HCT116 (cell line): ENCODE results near the gene U2AF2. TPM values are rescaled to one million over a fixed set of nuclear protein-coding genes. Genes with fewer than 3 reads are reported as not detected.

Source experiments
- ATAC-seq: fragments of 200-7000 bp; cut with Tn5 transposase; 2 replicates; pipeline ENCODE4 v1.9.1; 2020; ENCODE audit warnings: mild to moderate bottlenecking, moderate library complexity
- BruUV-seq: library from RNA; stranded (reverse); fragments of 400-500 nt; replicated peaks from 2 replicates; lab custom pipeline; 2021; lab: Mats Ljungman, UMichigan
- CTCF ChIA-PET: fragments of 300-600 bp; sonication (Branson Sonifier 250); formaldehyde crosslinking; loops from one replicate; lab custom pipeline; 2021; ENCODE audit warnings: antibody characterized with exemption; lab: Charles Lee
- POLR2A ChIA-PET: fragments of 300-600, 350-600 bp; sonication (Branson Sonifier 250); formaldehyde crosslinking; loops from one replicate; lab custom pipeline; 2021; ENCODE audit warnings: antibody characterized with exemption; lab: Charles Lee
- RAD21 ChIA-PET, 2 experiments: fragments of 300-600 bp; sonication (Branson Sonifier 250); formaldehyde crosslinking; loops; one replicate each; lab custom pipeline; 2023; ENCODE audit warnings: low total read pairs in 2 of 2; ENCODE audit not compliant: uncharacterized antibody in 2 of 2, unreplicated experiment in 2 of 2, low non-redundant PET in 1 of 2; lab: Charles Lee
- DNase-seq: peaks from one replicate; pipeline ENCODE4 v3.0.0-alpha.2; 2010; ENCODE audit warnings: low read depth, low spot score
- H2AFZ ChIP-seq: fragments of 200-600 bp; shearing (Covaris generic), sonication (generic); 2 replicates; pipeline ENCODE4 v1.6.1; 2017; ENCODE audit warnings: low read depth, mixed run types, mixed read lengths, antibody characterized with exemption, low read length; ENCODE audit not compliant: poor library complexity, severe bottlenecking
- H3K27ac ChIP-seq: 2 replicates; pipeline ENCODE4 v1.5.1; 2012; ENCODE audit warnings: low read depth, low read length
- H3K27me3 ChIP-seq: fragments of 200-600 bp; sonication (generic); 2 replicates; pipeline ENCODE4 v1.6.1; 2016; ENCODE audit warnings: mixed run types, low read length, mixed read lengths; ENCODE audit not compliant: insufficient read depth
- H3K36me3 ChIP-seq, 2 experiments: fragments of 200-500 bp in 1 of 2; fragments of 200-600 bp in 1 of 2; sonication (Bioruptor generic) in 1 of 2; sonication (generic) in 1 of 2; 2 replicates each; pipeline versions ENCODE4 v1.5.1 to v1.6.1; 2014 to 2016; ENCODE audit warnings: low read length in 2 of 2, inconsistent platforms in 1 of 2, mixed read lengths in 1 of 2, mixed run types in 1 of 2; ENCODE audit not compliant: insufficient read depth in 2 of 2, control insufficient read depth in 1 of 2
- H3K4me1 ChIP-seq, 2 experiments: fragments of 200-600 bp in 1 of 2; sonication (generic) in 1 of 2; 2 replicates each; pipeline versions ENCODE4 v1.5.1 to v1.6.1; 2012 to 2017; ENCODE audit warnings: low read length in 2 of 2, inconsistent platforms in 1 of 2, mild to moderate bottlenecking in 1 of 2, mixed read lengths in 1 of 2, mixed run types in 1 of 2, moderate library complexity in 1 of 2; ENCODE audit not compliant: insufficient read depth in 2 of 2, control insufficient read depth in 1 of 2
- H3K4me2 ChIP-seq: fragments of 200-600 bp; sonication (generic); 2 replicates; pipeline ENCODE4 v1.6.1; 2017; ENCODE audit warnings: mixed run types, low read length, mixed read lengths
- H3K4me3 ChIP-seq, 2 experiments: fragments of 200-600 bp in 1 of 2; sonication (generic) in 1 of 2; replicated peaks in 1 of 2; 2 replicates each; pipeline ENCODE4 v1.5.1; 2011 to 2016; ENCODE audit warnings: low read length in 2 of 2, control low read depth in 1 of 2, low read depth in 1 of 2, mild to moderate bottlenecking in 1 of 2, mixed read lengths in 1 of 2, mixed run types in 1 of 2
- H3K79me2 ChIP-seq: fragments of 200-600 bp; sonication (generic); 2 replicates; pipeline ENCODE4 v1.6.1; 2017; ENCODE audit warnings: mild to moderate bottlenecking, mixed run types, low read length, moderate library complexity, mixed read lengths; ENCODE audit not compliant: insufficient read depth
- H3K9ac ChIP-seq: fragments of 200-600 bp; sonication (generic); 2 replicates; pipeline ENCODE4 v1.6.1; 2016; ENCODE audit warnings: low read length, mixed read lengths
- H3K9me2 ChIP-seq: fragments of 200-600 bp; sonication (generic), shearing (Covaris generic); 2 replicates; pipeline ENCODE4 v1.6.1; 2017; ENCODE audit warnings: mixed run types, mild to moderate bottlenecking, moderate library complexity; ENCODE audit not compliant: insufficient read depth
- H3K9me3 ChIP-seq, 2 experiments: fragments of 200-500 bp in 1 of 2; fragments of 200-600 bp in 1 of 2; sonication (Bioruptor generic) in 1 of 2; sonication (generic) in 1 of 2; 2 replicates each; pipeline ENCODE4 v1.6.1; 2014 to 2017; ENCODE audit warnings: low read length in 2 of 2, mixed read lengths in 2 of 2, inconsistent platforms in 1 of 2, low read depth in 1 of 2, mild to moderate bottlenecking in 1 of 2, mixed run types in 1 of 2, moderate library complexity in 1 of 2; ENCODE audit not compliant: control insufficient read depth in 1 of 2, insufficient read depth in 1 of 2
- H4K20me1 ChIP-seq: fragments of 200-600 bp; sonication (generic), shearing (Covaris generic); 2 replicates; pipeline ENCODE4 v1.6.1; 2017; ENCODE audit warnings: mixed run types, mild to moderate bottlenecking, moderate library complexity; ENCODE audit not compliant: insufficient read depth
- CTCF ChIP-seq, 3 experiments: fragments of 200-600 bp in 1 of 3; sonication (generic) in 1 of 3; IDR thresholded peaks in 2 of 3; conservative IDR thresholded peaks in 1 of 3; 2 replicates each; pipeline ENCODE4 v1.5.1; 2012 to 2017; ENCODE audit warnings: low read depth in 2 of 3, low read length in 2 of 3, antibody characterized with exemption in 1 of 3, borderline replicate concordance in 1 of 3, control low read depth in 1 of 3, mild to moderate bottlenecking in 1 of 3, mixed read lengths in 1 of 3, mixed run types in 1 of 3, moderate library complexity in 1 of 3; ENCODE audit not compliant: insufficient read depth in 1 of 3
- EGR1 ChIP-seq: IDR thresholded peaks from 2 replicates; pipeline ENCODE4 v1.6.1; 2012; ENCODE audit warnings: low read depth
- EZH2 ChIP-seq: fragments of 200-600 bp; sonication (generic); IDR thresholded peaks from 2 replicates; pipeline ENCODE4 v1.6.1; 2017; ENCODE audit warnings: antibody characterized with exemption, mixed run types
- EZH2phosphoT487 ChIP-seq: fragments of 200-600 bp; IDR thresholded peaks from 2 replicates; pipeline ENCODE4 v1.6.1; 2018; ENCODE audit warnings: antibody characterized with exemption, borderline replicate concordance
- FOSL1 ChIP-seq: IDR thresholded peaks from 2 replicates; pipeline ENCODE4 v1.6.1; 2012; ENCODE audit warnings: low read depth
- JUND ChIP-seq: IDR thresholded peaks from 2 replicates; pipeline ENCODE4 v1.6.1; 2012
- MAX ChIP-seq: IDR thresholded peaks from 2 replicates; pipeline ENCODE4 v1.6.1; 2012
- POLR2AphosphoS5 ChIP-seq: IDR thresholded peaks from 2 replicates; pipeline ENCODE4 v1.6.1; 2011; ENCODE audit warnings: mild to moderate bottlenecking, low read depth, low read length, moderate library complexity
- RAD21 ChIP-seq: IDR thresholded peaks from 2 replicates; pipeline ENCODE4 v1.6.1; 2012; ENCODE audit warnings: low read depth, mild to moderate bottlenecking
- REST ChIP-seq: IDR thresholded peaks from 2 replicates; pipeline ENCODE4 v1.6.1; 2012; ENCODE audit warnings: low read depth
- SIN3A ChIP-seq: IDR thresholded peaks from 2 replicates; pipeline ENCODE4 v1.6.1; 2012; ENCODE audit warnings: low read depth
- SRF ChIP-seq: IDR thresholded peaks from 2 replicates; pipeline ENCODE4 v1.6.1; 2012; ENCODE audit warnings: low read depth
- TCF7L2 ChIP-seq: IDR thresholded peaks from 2 replicates; pipeline ENCODE4 v1.7.0; 2011; ENCODE audit warnings: borderline replicate concordance, inconsistent platforms; ENCODE audit not compliant: insufficient read depth, insufficient read length; ENCODE audit errors: extremely low read depth
- ZBTB33 ChIP-seq: IDR thresholded peaks from 2 replicates; pipeline ENCODE4 v1.6.1; 2011; ENCODE audit warnings: mild to moderate bottlenecking, low read length, moderate library complexity; ENCODE audit not compliant: insufficient replicate concordance; ENCODE audit errors: extremely low read depth
- ZFX ChIP-seq: fragments of 450-650 bp; IDR thresholded peaks from 2 replicates; pipeline ENCODE4 v1.6.1; 2017
- intact Hi-C: fragments of 100-400 bp; cut with micrococcal nuclease; formaldehyde crosslinking; loops from 2 replicates; pipeline ENCODE4 v1.10.0; 2022
- total RNA-seq: library from RNA; stranded (reverse); gene quantifications from one replicate; pipeline ENCODE4 v1.2.1, GENCODE V29; 2021; ENCODE audit not compliant: unreplicated experiment

Gene U2AF2
- total RNA-seq, 1 experiment from 2014 or later: 259 TPM

GRCh38 chr19:55614711-55615542 lies 39.9 kb upstream of the U2AF2 start:
- no peak overlapping the region for H3K4me3 ChIP-seq
- no peaks in the 10 kb centered on the region for H3K9me3 ChIP-seq
- no peaks in the 10 kb centered on the region for H3K27me3 ChIP-seq
- CTCF ChIA-PET: no interaction called here
- TF ChIP-seq SIN3A: no peak
- TF ChIP-seq POLR2AphosphoS5: no peak
- TF ChIP-seq EGR1: no peak
- no peak for TF ChIP-seq SRF
- TF ChIP-seq ZFX: no peak
- no peak for TF ChIP-seq EZH2
- TF ChIP-seq FOSL1: no peak
- TF ChIP-seq JUND: no peak
- TF ChIP-seq REST: no peak
- no peak for TF ChIP-seq ZBTB33
- no peak for TF ChIP-seq MAX
- TF ChIP-seq RAD21: no peak
- no peak for TF ChIP-seq TCF7L2
- TF ChIP-seq CTCF (IDR thresholded peaks at IDR 0.05 in 2 of 3, conservative IDR thresholded peaks at IDR 0.05 in 1 of 3; ENCODE audit: borderline replicate concordance in 1 of 3, insufficient read depth in 1 of 3, low read depth in 2 of 3, low read length in 2 of 3): no peak
- TF ChIP-seq EZH2phosphoT487: no peak
- no peak overlapping the region for H3K27ac ChIP-seq
- no peak for ATAC-seq
- H2AFZ ChIP-seq: no peak overlapping the region
- RAD21 ChIA-PET: no interaction called here
- intact Hi-C loops: no loop called here
- no peaks in the 10 kb centered on the region for H4K20me1 ChIP-seq
- H3K36me3 ChIP-seq: peaks cover under 1 to 8% of the 10 kb centered on the region in 2 experiments; a peak in 3 of 4 replicates
- H3K9me2 ChIP-seq: no peaks in the 10 kb centered on the region
- H3K9ac ChIP-seq: no peak overlapping the region
- peaks cover 11% of the 10 kb centered on the region; the same call in 1 of the 2 replicates for H3K79me2 ChIP-seq
- no peaks in the 10 kb centered on the region for H3K4me1 ChIP-seq
- H3K4me2 ChIP-seq: no peak overlapping the region
- no peak for DNase-seq
- no TSS peak for BruUV-seq
- POLR2A ChIA-PET: no interaction called here
